ENCODE results near the gene TIAL1. TPM values are rescaled to one million over a fixed set of nuclear protein-coding genes. Genes with fewer than 3 reads are reported as not detected.

TIAL1 gene
- total and polyA plus RNA-seq, 2 donors (not counting 3 experiments of a cell fraction or from before 2014, with no cell fraction given): 57.7 to 150 TPM

DNA sequence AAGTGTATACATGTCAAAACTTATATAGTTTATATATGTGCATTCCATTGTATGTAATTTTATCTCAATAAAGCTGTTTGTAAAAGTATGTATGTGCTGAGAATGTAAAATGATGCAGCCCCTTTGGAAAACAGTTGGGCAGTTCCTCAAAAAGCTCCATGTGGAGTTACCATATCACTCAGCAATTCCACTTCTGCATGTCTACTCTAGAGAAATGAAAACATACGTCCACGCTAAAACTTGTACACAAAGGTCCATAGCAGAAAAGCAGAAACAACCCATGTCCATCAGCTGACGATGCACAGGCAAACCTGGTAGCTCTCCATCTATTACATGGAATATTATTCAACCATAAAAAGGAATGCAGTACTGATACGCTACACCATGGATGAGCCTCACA lies 45.9 kb downstream of the TIAL1 start:
- peaks cover 2% of the 10 kb centered on the region for H3K4me1 ChIP-seq (ENCODE audit: control insufficient read depth, extremely low read depth, insufficient read depth, low read length)
- FAIRE-seq: no peak

More for the DNA sequence above, 45.9 kb downstream of the TIAL1 start:
- Histone ChIP-seq H3K9me1 (replicated peaks; ENCODE audit: control insufficient read depth, extremely low read depth, insufficient read depth, low read length) (no peaks in the 10 kb centered on the region), H3K9ac (replicated peaks; ENCODE audit: extremely low read depth, insufficient read depth, low read length) (no peak overlapping the region), H2AFZ (ENCODE audit: low read depth, low read length) (no peak overlapping the region), H4K20me1 (replicated peaks; ENCODE audit: control insufficient read depth, extremely low read depth, insufficient read depth, low read length) (no peaks in the 10 kb centered on the region), H3K27me3 (ENCODE audit: control insufficient read depth in 2 of 2, insufficient read depth in 2 of 2, low read length in 2 of 2) (peaks cover 12 to 26% of the 10 kb centered on the region in 2 experiments), H3K4me2 (ENCODE audit: insufficient read depth, low read length) (no peak overlapping the region), H3K4me3 (replicated peaks in 1 of 3; ENCODE audit: insufficient read depth in 1 of 3, low read depth in 1 of 3, low read length in 3 of 3) (no peak overlapping the region), H3K79me2 (ENCODE audit: control insufficient read depth, insufficient read depth, low read length) (no peaks in the 10 kb centered on the region), H3K27ac (ENCODE audit: insufficient read depth, low read depth, low read length) (no peak overlapping the region), H3K9me3 (replicated peaks; ENCODE audit: control insufficient read depth, insufficient read depth, low read length) (no peaks in the 10 kb centered on the region), H3K36me3 (ENCODE audit: control insufficient read depth in 2 of 2, extremely low read depth in 1 of 2, insufficient read depth in 2 of 2, low read length in 2 of 2) (no peaks in the 10 kb centered on the region)
- dilution Hi-C loops (cut with MboI; ENCODE audit: extremely low pct_ligation_motif_present, low sequenced_read_pairs) (no loop called here), intact Hi-C loops (cut with micrococcal nuclease) (no loop called here)
- CTCF ChIA-PET: interaction anchor here (1.0 kb wide), 1 partner anchor 8 kb away, joined by 3 read pairs; the partner anchor contains the start of gene RGS10
- DNase-seq (ENCODE audit: low read depth, low spot score): no peak
- POLR2A ChIA-PET: no interaction called here
- no TSS peak for BruUV-seq (replicated peaks)
- TF ChIP-seq, protein P1, sequence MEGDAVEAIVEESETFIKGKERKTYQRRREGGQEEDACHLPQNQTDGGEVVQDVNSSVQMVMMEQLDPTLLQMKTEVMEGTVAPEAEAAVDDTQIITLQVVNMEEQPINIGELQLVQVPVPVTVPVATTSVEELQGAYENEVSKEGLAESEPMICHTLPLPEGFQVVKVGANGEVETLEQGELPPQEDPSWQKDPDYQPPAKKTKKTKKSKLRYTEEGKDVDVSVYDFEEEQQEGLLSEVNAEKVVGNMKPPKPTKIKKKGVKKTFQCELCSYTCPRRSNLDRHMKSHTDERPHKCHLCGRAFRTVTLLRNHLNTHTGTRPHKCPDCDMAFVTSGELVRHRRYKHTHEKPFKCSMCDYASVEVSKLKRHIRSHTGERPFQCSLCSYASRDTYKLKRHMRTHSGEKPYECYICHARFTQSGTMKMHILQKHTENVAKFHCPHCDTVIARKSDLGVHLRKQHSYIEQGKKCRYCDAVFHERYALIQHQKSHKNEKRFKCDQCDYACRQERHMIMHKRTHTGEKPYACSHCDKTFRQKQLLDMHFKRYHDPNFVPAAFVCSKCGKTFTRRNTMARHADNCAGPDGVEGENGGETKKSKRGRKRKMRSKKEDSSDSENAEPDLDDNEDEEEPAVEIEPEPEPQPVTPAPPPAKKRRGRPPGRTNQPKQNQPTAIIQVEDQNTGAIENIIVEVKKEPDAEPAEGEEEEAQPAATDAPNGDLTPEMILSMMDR (IDR thresholded peaks at IDR 0.05; ENCODE audit: extremely low read depth in 1 of 2, insufficient read depth in 1 of 2, low read depth in 1 of 2, low read length in 2 of 2): no peak
- TF ChIP-seq, protein P2, sequence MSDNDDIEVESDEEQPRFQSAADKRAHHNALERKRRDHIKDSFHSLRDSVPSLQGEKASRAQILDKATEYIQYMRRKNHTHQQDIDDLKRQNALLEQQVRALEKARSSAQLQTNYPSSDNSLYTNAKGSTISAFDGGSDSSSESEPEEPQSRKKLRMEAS (IDR thresholded peaks at IDR 0.05; ENCODE audit: insufficient read depth, insufficient read length): no peak

Measured in endothelial cell of umbilical vein (primary cell).